Measurements from ENCODE around the gene TMSB10.

DNA sequence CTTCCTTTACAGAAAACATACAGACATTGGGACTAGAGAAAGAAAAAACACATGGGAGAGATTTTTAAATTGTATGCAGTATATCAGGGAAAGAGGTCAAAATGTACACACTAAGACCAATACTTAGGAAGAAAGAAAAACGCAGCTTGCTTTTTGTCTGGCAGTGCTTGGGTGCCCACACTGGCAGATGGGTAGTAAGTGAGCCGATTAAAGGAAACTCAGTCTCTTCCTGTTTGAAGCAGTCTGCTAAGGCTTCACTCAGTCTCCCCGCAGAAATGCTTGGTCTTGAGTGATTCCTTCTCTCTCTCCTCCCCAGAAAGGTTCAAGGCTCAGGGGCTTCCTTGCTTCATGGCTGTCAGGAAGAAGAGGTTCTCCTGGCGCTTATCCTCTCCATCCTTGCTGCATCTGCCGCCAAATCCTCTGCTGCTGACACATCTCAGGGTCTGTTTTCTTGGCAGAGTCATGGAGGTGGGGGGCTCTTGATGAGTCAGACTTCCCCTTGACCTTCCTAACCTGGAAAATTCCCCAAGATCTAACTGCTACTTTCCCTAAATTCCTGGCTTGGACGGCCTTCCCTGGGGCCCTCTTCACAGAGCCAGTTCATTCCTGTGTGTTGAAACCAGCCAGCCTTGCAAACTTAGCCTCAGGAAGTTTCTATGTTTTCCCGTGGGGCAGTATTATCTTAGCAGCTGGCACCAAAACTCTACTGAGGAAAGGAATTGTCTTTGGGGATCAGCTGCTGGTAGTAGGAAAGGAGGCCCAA lies 10.5 kb upstream of the TMSB10 start:
- TF ChIP-seq EZH2phosphoT487 (IDR thresholded peaks at IDR 0.05; ENCODE audit: insufficient read depth, low read depth) = no peak
- TF ChIP-seq EZH2 (IDR thresholded peaks at IDR 0.05; ENCODE audit: insufficient read depth, poor library complexity, severe bottlenecking) = no peak
